Measurements from ENCODE around the gene CCND2.

Gene CCND2

DNA sequence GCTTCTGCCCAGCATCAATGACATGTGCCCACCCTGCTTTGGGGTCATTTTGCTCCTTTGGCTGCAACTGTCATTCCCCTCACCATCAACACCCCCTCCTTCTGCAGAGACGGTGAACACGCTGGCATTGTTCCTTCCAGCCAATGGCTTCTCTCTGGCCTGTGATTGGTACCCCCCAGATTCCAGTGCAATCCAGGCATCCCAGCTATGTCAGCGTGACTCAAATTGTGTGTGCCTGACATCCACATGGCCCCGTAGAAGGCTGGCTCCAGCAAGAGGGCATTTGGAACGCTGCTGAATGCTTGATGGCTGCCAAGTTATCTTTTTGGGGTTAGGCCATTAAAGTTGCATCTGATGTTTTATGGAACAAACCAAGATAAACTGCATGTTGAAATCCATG lies 21.0 kb upstream of the CCND2 start:
- no peak for DNase-seq (ENCODE audit: low read depth)
- no peak overlapping the region for H3K4me3 ChIP-seq (ENCODE audit: control insufficient read depth, low read depth, low read length)
- TF ChIP-seq, protein P1, sequence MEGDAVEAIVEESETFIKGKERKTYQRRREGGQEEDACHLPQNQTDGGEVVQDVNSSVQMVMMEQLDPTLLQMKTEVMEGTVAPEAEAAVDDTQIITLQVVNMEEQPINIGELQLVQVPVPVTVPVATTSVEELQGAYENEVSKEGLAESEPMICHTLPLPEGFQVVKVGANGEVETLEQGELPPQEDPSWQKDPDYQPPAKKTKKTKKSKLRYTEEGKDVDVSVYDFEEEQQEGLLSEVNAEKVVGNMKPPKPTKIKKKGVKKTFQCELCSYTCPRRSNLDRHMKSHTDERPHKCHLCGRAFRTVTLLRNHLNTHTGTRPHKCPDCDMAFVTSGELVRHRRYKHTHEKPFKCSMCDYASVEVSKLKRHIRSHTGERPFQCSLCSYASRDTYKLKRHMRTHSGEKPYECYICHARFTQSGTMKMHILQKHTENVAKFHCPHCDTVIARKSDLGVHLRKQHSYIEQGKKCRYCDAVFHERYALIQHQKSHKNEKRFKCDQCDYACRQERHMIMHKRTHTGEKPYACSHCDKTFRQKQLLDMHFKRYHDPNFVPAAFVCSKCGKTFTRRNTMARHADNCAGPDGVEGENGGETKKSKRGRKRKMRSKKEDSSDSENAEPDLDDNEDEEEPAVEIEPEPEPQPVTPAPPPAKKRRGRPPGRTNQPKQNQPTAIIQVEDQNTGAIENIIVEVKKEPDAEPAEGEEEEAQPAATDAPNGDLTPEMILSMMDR (IDR thresholded peaks at IDR 0.05; ENCODE audit: control insufficient read depth, insufficient read depth, low read depth, low read length, missing control alignments) = no peak

DNA sequence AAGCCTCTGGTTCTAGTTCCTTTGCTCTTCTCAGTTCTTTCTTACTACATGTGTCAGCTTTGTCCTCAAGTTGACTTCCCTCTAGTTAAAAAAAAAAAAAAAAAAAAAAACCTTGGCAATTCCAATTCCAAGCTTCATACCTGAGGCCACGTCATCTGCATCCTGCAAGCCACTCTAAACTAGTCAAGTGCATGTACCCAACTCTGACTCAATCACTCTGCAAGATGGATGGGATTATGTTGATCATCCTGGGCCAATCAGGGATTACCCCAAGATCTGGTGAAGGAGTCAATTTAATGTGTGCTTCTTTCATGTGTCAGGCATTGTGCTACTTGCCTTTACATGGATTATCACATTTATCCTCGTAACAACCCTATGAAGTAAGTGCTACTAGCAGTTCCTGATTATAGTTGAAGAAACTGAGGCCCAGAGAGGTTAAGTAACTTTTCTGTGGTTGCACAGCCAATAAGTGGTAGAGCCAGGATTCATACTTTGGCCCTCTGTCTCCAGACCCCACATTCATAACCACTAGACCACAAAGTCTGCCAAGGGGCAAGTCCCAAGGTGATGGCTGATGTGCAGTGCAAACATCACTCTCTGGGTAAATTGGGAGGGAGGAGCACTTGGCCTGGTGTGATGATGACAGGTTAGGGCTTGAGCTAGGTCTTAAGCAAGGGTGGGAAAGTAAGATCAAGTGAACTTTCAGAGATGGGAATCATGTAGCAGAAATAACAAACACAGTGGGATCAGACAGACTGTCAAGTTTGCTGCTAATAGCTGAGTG lies 17.3 kb upstream of the CCND2 start:
- TF ChIP-seq, protein P1 (IDR thresholded peaks at IDR 0.05; ENCODE audit: control insufficient read depth, insufficient read depth, low read depth, low read length, missing control alignments) = no peak
- no peak overlapping the region for H3K4me3 ChIP-seq (ENCODE audit: control insufficient read depth, low read depth, low read length)
- DNase-seq (ENCODE audit: low read depth) = no peak

DNA sequence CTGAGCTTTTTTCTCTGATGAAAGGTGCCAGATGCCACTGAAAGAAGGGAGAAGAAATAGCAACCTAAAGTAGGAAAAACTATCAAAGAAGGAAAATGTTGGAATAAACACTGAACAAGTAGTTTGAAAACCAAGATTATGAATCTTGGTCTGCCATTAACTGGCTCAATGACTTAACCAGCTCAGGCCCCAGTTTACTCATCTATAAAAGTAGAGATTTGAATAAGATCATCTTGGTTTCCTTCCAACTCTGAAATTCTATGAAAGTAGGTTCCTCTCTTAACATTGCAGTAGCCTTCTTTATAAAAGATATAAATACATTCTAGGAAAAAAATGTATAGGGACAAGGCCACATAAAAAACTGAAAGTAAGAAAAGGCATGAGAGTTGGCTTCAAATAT lies 16.1 kb upstream of the CCND2 start:
- TF ChIP-seq, protein P1 (IDR thresholded peaks at IDR 0.05; ENCODE audit: control insufficient read depth, insufficient read depth, low read depth, low read length, missing control alignments) = no peak
- no peak overlapping the region for H3K4me3 ChIP-seq (ENCODE audit: control insufficient read depth, low read depth, low read length)
- DNase-seq (ENCODE audit: low read depth) = no peak

DNA sequence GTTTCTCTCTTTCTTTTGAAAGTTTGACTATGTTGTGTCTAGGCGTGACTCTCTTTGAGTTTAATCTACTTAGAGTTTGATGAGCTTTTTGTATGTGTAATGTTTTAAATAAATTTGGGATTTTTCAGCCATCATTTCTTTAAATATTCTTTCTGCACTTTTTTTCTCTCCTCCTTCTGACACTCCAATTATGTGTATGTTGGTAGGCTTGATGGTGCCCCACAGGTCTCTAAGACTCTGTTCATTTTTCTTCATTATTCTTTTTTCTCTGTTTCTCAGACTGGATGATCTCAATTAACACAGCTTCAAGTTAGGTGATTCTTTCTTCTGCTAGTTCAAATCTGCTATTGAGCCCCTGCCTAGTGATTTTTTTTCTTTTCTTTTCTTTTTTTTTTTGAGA lies 14.5 kb upstream of the CCND2 start:
- TF ChIP-seq, protein P1 (IDR thresholded peaks at IDR 0.05; ENCODE audit: control insufficient read depth, insufficient read depth, low read depth, low read length, missing control alignments) = no peak
- DNase-seq (ENCODE audit: low read depth) = no peak
- H3K4me3 ChIP-seq (ENCODE audit: control insufficient read depth, low read depth, low read length) = no peak overlapping the region

- no peak for DNase-seq (ENCODE audit: low read depth)
- H3K4me3 ChIP-seq (ENCODE audit: control insufficient read depth, low read depth, low read length) = no peak overlapping the region
Measured at GRCh38 chr12:4261655-4262054, 11.9 kb upstream of the CCND2 start.

DNA sequence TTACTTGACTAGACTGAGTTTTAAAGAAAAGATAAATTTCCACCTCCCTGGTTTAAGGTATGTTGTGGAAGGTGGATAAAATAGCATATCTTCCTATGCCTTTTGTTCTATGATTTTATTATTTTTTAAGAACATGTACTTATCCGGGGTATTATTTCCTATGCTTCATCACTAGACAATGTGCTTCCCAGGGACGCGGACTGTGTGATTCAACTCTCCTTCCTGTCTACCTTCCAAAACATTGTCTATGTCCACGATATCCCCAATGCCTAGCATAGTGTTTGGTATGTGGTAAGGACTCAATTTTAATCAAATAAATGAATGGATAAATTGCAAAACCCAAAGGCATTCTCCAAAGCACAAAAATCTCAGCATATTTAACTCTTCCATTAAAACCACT lies 8.3 kb upstream of the CCND2 start:
- no peak overlapping the region for H3K4me3 ChIP-seq (ENCODE audit: control insufficient read depth, low read depth, low read length)
- DNase-seq (ENCODE audit: low read depth) = no peak
- TF ChIP-seq, protein P1 (IDR thresholded peaks at IDR 0.05; ENCODE audit: control insufficient read depth, insufficient read depth, low read depth, low read length, missing control alignments) = no peak

More at GRCh38 chr12:4261655-4262054, 11.9 kb upstream of the CCND2 start:
- TF ChIP-seq, protein P1 (IDR thresholded peaks at IDR 0.05; ENCODE audit: control insufficient read depth, insufficient read depth, low read depth, low read length, missing control alignments) = no peak
